GM19455 (cell line): ENCODE results near the gene NIFK.

ENCODE experiments used
- ATAC-seq: cut with Tn5 transposase; IDR thresholded peaks from one replicate; pipeline ENCODE4 v1.9.1; 2021; ENCODE audit not compliant: unreplicated experiment

Gene NIFK

DNA sequence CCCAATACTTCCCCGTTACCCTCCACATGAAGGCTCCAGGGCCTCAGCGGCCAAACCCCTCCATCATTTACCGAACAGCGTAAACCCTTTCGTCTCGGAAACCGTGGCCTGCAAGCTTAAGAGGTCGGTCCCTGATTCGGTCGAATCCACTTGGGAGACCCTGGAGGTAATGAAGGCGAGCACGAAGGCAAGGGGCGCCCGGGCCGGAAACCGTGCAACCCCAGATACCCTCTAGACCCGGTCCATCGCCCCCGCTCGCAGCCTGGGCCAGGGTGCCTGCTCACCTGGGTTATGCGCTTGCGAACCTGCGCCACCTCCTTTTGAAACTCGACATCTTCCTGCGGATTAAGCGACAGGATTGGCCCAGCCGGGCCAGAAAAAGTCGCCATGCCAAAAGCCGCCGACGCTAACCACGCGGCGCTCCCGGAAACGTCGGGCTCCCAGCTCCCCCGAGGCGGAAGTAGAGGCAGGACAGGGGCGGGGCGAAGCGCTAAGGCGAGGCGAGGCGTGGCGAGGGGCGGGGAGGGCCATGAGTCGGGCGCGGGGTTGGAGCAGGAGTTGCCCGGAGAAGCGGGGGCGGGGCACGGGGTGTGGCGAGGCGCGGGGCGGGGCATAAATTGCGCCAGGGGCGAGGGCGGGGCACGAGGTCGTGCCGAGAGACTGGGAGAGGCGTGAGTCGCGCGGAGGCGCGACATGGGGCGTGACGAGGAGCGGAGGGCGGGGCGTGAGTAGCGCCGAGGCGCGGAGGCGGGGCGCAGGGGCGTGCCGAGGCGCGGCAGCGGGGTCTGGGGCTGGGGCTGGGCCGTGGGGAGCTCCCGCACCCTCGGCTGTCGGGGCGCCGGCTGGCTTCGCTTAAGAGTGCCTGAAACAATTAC is at the start of gene NIFK:
Gene NIFK (minus strand): TSS at position 414 of the 875 bp plus-strand sequence. CDS start 25 bp downstream, at position 389.
- ATAC-seq, result peak; percentile 94

DNA sequence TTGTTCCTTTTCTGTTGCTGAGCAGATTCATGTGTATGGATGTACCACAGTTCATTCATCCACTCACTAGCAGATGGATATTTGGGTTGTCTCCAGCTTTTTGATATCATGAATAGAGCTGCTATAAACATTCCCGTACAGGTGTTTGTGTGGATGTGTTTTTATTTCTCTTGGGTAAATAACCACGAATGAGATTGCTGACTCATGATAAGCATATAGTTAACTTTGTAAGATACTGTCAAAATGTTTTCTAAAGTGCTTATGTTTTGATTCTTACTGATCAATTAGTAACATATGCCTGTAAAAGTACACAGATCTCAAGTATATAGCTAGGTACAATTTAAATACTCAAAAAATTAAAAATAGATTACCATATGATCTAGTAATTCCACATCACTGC is 46.5 kb upstream of the NIFK start:
- ATAC-seq, result no peak

DNA sequence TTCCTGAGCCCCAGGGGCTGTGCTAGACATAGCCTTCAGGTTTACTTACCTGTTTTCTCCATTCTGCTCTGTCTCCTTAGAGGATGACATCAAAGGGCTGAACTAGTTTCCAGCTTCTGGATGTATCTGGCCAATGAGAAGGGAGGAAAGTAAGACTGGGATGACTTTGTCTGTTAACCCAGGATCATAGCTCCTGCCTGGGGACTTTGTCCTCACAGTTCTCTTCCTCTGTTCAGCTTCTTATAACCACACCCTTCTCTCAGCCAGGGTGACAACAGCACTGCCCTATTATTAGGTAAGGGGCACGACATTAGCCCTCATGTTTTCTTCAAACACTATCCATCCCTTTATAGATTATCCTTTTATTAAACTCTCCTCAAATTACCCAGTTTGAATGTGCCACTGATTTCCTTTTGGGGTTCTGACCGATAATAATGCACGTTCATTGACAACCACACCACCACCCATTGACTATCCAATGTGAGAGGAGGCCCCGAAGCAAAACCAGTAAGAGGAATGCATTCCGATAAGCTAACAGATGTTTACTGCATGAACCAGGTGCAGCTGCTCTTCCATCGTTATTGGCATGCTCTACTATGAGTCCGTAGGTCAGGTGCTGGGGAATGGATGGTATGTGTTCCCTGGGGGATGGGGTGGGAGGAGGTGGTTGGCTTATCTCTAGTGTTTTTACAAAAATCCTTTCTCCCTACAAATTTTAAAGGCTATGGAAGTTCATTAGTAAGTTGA is 42.2 kb upstream of the NIFK start:
- no peak for ATAC-seq

GRCh38 chr2:121777699-121778058 is 41.0 kb upstream of the NIFK start:
- ATAC-seq, result no peak

DNA sequence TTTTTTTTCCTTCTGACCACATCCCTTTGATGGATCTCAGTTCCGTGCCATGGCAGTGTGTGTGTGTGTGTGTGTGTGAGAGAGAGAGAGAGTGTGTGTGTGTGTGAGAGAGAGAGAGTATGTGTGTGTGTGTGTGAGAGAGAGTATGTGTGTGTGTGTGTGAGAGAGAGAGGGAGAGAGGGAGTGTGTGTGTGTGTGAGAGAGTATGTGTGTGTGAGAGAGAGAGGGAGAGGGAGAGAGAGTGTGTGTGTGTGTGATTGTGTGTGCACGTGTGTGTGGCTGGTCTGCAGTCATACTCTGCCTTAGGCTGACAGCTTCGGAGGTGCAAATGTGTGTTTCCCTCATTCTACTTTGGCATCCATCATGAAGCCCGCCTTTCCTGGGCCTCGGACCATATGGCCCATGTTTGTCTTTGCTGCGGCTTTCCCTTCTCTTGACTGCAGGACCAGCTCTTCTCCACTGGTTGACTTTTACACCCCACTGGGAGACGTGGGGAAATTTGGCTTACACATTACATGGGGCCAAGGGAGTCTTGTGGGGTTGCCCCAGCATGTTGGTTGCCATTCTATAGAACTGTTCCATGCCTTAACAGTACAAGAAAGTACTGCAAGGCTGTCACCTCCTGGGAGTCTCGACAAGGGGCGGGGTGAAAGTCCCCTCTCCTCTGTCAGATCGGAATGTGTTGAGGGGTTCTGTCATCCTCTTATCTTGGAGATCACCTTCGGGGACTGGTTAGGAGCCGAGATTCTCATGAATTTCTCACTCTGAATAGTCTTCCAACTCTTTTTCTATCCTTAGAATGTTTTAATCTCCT is 40.4 kb upstream of the NIFK start:
- no peak for ATAC-seq

DNA sequence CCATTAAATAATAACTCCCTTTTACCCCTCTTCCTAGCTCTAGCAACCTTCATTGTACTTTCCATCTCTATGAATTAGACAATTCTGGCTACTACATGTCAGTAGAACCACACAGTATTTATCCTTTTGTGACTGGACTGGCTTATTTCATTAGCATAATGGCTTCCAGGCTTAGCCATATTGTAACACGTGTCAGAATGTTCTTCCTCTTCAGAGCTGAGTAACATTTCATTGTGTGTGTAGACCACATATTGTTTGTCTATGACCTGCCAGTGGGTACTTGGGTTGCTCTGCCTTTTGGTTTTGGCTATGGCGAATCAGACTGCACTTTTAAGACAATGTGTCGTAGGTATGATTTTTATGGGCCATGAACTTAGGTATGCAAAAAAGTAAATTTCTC is 39.7 kb upstream of the NIFK start:
- ATAC-seq, result no peak

DNA sequence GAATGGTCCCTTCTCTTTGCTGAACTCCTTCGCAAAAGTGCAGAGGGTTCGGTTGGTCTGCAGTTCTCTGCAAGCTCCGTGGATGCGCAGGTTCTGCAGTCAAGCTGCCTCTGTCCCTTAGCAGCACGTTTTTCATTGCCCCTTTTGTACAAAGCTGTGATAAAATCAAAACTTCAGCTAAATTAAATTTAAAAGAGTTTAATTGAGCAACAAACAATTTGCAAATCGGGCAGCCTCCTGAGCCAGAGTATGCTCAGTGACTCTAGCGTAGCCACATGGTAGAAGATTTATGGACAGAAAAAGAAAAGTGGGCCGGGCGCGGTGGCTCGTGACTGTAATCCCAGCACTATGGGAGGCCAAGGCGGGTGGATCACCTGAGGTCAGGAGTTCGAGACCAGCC is 37.6 kb upstream of the NIFK start:
- ATAC-seq, result no peak

GRCh38 chr2:121771976-121772742 is 35.5 kb upstream of the NIFK start:
- ATAC-seq, result no peak

DNA sequence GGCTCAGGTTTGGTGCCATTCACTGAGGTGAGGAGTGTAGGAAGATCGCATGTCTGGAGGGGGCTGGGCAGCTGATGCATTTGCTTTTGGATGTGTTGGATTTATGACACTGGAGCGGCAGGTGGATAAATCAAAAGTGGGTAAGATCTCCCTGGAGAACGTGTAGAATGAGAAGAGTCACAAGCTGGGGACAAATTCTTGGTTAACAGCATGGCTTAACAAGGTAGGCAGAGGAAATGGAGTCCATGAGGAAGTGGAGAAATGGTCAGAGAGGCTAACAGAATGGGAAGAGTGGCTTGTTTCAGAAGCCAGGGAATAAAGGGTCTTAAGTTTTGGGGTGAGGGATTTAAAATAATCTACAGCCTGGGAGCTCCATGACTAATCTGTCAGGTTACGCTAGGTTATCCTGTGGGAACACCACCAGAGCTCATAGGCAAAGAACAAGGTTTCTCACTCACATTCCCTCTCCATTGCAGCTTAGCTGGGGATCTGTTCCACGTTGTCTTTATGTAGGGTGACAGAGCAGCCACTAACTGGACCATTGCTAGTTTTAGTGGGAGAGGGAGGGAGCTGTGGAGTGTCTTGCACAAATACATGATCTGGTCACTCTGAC is 31.6 kb upstream of the NIFK start:
- no peak for ATAC-seq

GRCh38 chr2:121766624-121767023 is 29.9 kb upstream of the NIFK start:
- ATAC-seq, result no peak

DNA sequence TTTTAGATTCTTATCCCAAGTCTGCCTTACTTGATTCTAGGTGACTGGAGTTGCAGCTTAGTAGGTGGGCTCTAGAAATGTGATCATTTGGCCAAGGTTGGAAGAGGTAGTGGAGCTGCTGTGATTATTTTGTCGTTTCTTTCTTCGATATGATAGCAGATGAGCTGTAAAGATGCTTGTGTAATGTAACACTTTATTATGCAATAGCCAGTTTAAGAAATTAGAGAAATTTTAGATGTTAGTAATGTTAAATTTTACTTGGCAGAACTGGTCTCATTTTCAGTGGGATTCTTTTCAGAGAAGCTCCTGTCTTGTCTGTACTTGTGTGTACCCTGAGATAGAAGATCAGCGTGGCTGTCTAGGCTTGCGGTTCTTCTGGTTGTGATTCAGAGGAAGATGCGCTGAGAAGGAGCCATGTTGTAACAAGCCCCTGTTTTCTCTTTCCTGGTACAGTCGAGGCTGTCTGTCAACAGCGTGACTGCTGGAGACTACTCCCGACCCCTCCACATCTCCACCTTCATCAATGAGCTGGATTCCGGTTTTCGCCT is 28.1 kb upstream of the NIFK start:
- no peak for ATAC-seq

DNA sequence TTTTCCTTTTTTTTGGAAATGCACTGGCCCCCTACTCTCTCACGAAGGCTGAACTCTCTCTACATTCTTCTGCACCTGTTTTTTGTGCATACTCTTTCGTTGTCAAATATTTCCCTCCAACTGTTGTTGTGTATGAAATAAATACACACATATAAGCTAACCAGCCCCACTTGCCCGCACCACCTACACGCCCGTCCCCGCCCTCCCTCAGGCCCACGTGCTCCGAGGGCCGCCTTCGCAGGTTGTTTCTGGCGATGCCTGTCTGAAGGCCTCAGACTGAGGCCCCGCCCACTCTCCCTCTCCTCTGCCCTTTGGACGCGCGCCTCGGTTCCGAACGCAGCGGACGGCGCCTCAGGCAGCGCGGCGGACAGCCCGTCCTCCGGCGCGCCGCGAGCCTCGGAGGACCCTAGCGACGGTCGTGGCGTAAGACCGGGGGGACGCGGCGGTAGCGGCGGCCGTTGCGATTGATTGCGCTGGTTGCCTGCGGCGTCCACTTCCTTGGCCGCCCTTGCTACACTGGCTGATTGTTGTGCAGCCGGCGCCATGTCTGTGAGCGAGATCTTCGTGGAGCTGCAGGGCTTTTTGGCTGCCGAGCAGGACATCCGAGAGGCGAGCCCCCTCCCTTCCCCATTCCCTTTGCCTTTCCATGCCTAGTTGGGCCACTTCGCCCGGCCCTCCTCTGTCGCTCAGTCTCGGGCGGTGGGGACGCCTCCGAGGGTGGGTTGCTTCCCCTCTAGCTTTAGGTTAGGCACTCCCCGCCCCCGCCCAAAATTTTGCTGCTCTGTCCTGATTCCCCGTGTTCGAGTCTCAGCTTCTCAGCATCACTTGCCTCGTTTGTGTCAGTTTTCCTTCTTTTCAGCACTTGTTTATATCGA is 18.8 kb upstream of the NIFK start, which contains the start of gene TSN:
Gene TSN (plus strand): TSS at position 415 of the 875 bp plus-strand sequence. CDS start 129 bp downstream, at position 544.
- peak; percentile 99 for ATAC-seq

DNA sequence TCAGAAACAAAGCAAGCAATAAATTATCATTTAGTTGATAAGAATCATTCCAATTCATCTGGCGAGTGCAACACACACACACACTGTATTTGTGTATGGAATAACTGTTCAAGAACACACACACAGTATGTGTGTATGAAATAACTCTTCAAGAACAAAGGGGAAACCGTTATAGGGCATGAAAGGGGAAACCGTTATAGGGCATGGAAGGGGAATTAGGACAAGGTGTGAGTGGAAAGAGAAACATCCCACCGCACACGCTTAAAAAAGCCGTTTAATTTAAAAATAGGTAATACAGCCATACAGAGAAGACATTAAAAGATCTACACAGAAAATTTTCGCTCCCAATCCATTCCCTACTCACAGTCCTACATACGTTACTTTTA is 18.2 kb upstream of the NIFK start:
- ATAC-seq, result no peak

DNA sequence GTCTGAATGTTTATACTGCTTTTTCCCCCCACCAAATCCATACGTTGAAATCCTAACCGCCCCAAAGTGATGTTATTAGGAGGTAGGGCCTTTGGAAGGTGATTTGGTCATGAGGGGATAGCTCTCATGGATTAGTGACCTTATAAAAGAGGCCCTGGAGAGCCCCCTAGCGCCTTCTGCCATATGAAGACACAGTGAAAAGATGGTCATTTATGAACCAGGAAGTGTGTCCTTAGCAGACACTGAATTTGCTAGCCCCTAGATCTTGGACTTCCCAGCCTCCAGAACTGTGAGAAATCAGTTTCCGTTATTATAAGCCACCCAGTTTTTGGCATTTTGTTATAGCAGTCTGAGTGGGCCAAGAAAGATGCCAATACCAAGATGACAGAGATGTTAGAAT is 11.5 kb upstream of the NIFK start:
- ATAC-seq, result peak; percentile 76

DNA sequence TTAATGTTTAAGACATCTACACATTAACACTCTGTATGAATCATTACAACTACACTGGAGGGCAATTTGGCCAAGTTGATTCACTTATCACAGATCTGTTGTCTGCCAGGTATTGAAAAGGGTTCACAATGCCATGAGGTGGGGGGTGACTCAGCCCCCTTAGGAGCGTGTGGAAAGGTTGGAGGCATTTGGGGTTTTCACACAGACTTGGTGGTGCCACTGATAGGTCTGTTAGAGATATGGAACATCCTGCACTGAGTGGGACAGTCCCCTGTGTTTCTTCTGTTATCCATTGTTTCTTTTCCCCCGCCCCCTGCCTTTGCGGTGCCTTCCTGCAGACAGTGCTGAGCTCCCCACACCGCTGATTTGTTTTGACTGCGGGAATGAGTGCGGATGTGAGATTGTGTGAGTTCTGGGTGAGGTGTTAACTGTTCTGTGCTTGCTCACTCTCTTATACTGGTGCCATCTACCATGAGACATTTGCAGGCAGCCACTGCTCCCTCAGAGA is 9.4 kb upstream of the NIFK start:
- ATAC-seq, result no peak

- ATAC-seq, result no peak
These were observed 4.8 kb upstream of the NIFK start for GRCh38 chr2:121741450-121741849.

DNA sequence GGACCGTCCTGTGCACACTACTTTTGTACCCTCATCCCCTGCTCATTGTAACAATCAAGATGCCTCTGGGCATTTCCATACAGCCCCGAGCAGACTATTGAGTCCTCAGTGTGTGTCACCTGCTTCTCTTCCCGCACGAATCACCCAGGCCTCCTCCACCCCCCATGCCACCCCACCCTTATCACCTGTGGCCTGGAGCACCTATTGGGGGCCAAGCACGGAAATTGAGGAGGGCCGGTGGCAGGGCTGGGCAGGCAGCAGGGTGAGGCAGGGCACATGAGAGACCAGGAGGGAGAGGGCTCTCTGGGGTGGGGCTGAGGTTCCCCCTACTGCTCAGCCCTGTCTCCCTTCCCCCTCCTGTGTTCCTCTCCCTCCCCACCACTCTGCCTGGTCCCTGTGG is 4.3 kb upstream of the NIFK start:
- ATAC-seq, result no peak

DNA sequence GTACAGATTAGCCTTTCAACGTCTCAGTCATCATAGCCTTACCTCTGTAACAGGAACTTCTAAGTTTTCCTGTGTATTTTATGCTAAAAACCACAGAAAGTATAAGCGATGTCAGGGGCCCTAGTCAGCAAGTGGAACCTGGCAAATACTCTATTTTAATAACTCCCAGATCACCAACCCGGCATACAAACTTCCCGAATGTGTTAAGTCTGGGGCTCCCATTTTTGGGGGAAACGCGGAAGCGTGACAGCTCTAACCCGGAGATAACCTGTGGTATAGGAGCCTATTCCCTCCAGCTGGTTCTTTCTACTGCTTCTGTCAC is 574 bp downstream of the NIFK start:
- no peak for ATAC-seq

GRCh38 chr2:121735518-121736074 is 1.1 kb downstream of the NIFK start:
- ATAC-seq, result no peak
